Stimulated activated CD4-positive, alpha-beta T cell treated with anti-CD3 and anti-CD28 coated beads, Interleukin-12 subunit alpha, Interleukin-12 subunit beta, amount 100 ng/mL, for 4 hours (primary cell): ENCODE data around the gene SPIN3.
"Not testable (repeated sequence)": the region's sequence is repeated elsewhere in the genome, so short reads cannot be mapped to it uniquely, and the experiment has no call there.

Source experiments
- DNase-seq: peaks from one replicate; pipeline ENCODE4 v3.0.0-alpha.2; 2020

The SPIN3 gene

GRCh38 chrX:56995271-56995994 lies at the start of gene SPIN3:
TSS of gene SPIN3 (minus strand) at chrX:56995541. CDS start at chrX:56994947, 594 bp downstream.
- DNase-seq = peak; percentile 59

GRCh38 chrX:57044245-57044644 lies 48.9 kb upstream of the SPIN3 start:
- no peak for DNase-seq

GRCh38 chrX:57037265-57037664 lies 41.9 kb upstream of the SPIN3 start:
- DNase-seq = not testable (repeated sequence)

GRCh38 chrX:56994375-56995270 lies 718 bp downstream of the SPIN3 start:
- peak; percentile 4 for DNase-seq

- no peak for DNase-seq
Measured at GRCh38 chrX:56987741-56988140, 7.6 kb downstream of the SPIN3 start.

GRCh38 chrX:56986138-56986537 lies 9.2 kb downstream of the SPIN3 start:
- no peak for DNase-seq

DNA sequence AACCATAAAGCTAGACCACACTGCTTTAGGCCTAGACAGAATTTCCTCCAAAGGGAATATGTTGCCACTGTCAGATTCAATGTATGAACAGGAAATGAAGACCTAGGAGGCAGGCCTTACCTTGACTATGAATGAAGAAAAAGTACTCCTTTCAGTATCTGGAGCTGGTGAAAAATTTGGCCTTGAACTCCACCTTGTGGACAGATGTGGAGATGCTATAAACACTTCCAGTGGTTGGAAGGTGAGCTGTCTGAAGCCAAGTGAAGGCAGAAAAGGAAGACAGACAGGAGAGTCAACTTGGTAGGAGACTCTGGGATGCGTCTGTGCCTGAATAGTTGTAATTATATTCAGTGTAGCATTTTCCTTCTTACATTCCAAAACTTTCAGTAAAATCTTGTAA lies 17.2 kb downstream of the SPIN3 start:
- peak; percentile 3 for DNase-seq

DNA sequence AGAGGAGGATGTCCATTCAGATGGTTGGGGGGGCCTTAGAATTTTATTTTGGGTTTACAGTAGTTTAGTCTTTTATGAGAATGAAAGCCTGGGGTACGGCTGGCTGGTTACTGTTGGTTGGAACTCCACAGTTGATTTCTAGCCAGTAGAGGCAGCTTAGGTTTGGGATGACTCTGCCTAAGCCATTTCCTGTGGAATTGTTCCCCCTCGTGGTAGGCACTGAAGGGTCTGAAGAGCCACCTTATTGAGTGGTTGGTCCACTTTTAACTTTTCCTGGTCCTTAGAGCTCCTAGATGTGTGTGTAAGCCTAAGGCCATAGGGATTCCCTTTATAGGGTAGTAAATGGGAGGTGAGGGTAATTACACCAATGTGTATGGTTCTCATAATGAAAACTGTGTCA lies 19.7 kb downstream of the SPIN3 start:
- no peak for DNase-seq

GRCh38 chrX:56974408-56974807 lies 20.9 kb downstream of the SPIN3 start:
- DNase-seq = no peak

- no peak for DNase-seq
Measured at GRCh38 chrX:56969559-56969958, 25.8 kb downstream of the SPIN3 start.

DNA sequence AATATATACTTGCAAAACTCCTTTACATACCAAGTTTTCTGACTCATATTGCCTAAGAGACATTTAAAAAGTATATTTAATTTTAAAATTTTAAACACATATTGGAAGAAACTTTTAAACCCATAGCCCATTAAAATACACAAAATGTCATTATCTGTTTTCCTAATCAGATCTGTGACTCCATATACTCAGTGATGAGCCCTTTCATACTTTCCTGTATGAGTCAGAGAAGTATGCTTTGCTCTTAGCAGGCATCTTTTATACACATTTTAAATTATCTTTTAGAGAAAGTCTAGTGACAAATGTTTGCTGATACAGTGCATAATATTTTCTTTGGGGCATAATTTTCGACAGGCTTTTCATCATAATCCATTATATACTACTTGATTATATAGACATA lies 26.4 kb downstream of the SPIN3 start:
- no peak for DNase-seq

DNA sequence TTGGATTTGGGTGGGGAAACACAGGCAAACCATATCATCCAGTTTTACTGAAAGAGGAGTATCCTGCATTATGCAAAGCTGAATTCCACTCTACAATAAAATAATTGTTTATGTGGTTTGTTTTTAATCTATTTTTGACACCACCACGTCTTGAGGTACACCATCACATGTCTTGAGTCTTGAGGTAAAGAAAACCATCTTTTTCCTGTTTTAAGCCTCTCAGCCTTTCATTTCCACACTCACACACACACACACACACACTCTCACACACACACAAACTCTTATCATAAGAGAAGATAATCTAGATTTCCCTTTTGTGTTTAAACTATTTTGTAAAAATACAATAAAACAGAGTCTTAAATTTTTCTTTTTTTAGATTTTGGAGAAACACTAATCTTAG lies 32.0 kb downstream of the SPIN3 start:
- DNase-seq = no peak

GRCh38 chrX:56947699-56948098 lies 47.6 kb downstream of the SPIN3 start:
- no peak for DNase-seq

GRCh38 chrX:56946201-56946600 lies 49.1 kb downstream of the SPIN3 start:
- DNase-seq = not testable (repeated sequence)

- not testable (repeated sequence) for DNase-seq
Measured at GRCh38 chrX:56945226-56945625, 50.1 kb downstream of the SPIN3 start.

GRCh38 chrX:56943264-56943663 lies 52.1 kb downstream of the SPIN3 start:
- DNase-seq = no peak
